ENCODE measurements around the gene GPLD1. TPM values are rescaled to one million over a fixed set of nuclear protein-coding genes. Genes with fewer than 3 reads are reported as not detected.

Gene GPLD1
- total RNA-seq, 1 donor, result 0.43 TPM

GRCh38 chr6:24382220-24382540 lies 107.2 kb downstream of the GPLD1 start:
- H3K4me3 ChIP-seq (ENCODE audit: low read depth, low read length), result no peak overlapping the region
- DNase-seq (ENCODE audit: low read depth), result no peak
- TF ChIP-seq, protein P1, sequence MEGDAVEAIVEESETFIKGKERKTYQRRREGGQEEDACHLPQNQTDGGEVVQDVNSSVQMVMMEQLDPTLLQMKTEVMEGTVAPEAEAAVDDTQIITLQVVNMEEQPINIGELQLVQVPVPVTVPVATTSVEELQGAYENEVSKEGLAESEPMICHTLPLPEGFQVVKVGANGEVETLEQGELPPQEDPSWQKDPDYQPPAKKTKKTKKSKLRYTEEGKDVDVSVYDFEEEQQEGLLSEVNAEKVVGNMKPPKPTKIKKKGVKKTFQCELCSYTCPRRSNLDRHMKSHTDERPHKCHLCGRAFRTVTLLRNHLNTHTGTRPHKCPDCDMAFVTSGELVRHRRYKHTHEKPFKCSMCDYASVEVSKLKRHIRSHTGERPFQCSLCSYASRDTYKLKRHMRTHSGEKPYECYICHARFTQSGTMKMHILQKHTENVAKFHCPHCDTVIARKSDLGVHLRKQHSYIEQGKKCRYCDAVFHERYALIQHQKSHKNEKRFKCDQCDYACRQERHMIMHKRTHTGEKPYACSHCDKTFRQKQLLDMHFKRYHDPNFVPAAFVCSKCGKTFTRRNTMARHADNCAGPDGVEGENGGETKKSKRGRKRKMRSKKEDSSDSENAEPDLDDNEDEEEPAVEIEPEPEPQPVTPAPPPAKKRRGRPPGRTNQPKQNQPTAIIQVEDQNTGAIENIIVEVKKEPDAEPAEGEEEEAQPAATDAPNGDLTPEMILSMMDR (IDR thresholded peaks at IDR 0.05; ENCODE audit: insufficient read depth, low read depth, low read length), result no peak

DNA sequence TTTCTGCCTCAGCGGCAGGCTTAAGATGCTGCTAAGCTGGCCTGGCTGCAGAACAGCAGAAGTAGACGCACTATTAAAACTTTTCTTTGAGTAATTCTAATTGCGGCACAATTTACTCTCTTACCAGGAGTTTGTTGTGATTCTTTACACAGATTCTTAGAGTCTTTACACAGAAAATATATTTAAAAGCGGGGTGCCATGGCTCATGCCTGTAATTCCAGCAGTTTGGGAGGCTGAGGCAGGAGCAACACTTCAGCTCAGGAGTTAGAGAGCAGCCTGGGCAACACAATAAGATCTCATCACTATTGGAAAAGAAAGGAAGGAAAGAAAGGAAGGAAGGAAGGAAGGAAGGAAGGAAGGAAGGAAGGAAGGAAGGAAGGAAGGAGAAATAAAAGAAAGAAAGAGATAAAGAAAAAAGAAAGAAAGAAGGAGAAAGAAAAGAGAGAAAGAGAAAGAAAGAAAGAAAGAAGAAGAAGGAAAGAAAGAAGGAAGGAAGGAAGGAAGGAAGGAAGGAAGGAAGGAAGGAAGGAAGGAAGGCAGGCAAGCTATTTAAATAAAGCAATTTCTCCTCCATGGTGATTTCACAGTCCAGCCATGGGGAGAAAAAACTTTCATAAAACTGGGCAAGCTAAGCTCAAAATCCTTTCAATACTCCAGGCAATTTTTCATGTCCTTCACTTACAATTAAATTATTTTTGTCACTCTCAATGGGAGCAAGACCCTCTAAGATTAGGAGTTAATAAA lies 107.7 kb downstream of the GPLD1 start:
- TF ChIP-seq, protein P1 (IDR thresholded peaks at IDR 0.05; ENCODE audit: insufficient read depth, low read depth, low read length), result no peak
- no peak for DNase-seq (ENCODE audit: low read depth)
- no peak overlapping the region for H3K4me3 ChIP-seq (ENCODE audit: low read depth, low read length)

DNA sequence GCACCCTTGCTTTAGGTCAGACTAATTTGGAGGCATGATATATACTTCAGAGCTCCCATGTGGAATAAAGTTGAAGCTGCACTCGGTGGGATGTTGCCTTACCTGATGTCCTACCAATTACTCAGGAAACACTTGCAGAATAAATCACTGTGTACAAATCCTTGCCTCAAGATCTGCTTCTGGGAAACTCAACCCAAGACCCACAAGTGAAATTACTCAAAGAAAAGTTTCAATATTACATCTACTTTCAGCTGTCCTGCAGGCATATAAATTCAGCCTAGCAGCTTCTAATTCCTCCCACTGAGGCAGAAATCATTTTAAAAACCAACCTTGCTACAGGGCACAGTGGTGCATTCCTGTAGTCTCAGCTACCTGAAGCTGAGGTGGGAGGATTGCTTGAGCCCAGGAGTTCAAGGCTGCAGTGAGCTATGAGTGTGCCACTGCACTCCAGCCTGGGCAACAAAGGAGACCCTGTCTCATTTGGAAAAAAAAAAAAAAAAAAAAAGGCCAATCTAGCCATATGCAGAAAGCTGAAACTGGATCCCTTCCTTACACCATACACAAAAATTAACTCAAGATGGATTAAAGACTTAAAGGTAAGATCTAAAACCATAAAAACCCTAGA lies 110.8 kb downstream of the GPLD1 start:
- no peak overlapping the region for H3K4me3 ChIP-seq (ENCODE audit: low read depth, low read length)
- no peak for DNase-seq (ENCODE audit: low read depth)
- TF ChIP-seq, protein P1 (IDR thresholded peaks at IDR 0.05; ENCODE audit: insufficient read depth, low read depth, low read length), result no peak

Other genes with a start within 250 kb of the GPLD1 start
- under 0.01 and 0.43 TPM in 2 replicates for gene DCDC2, start 131.5 kb downstream of the GPLD1 start, total RNA-seq
- 25.1 and 38.4 TPM in 2 replicates for gene MRS2, start 86.6 kb downstream of the GPLD1 start, total RNA-seq
- gene ALDH5A1, start 5.4 kb upstream of the GPLD1 start, total RNA-seq, result 0.64 and 2.6 TPM in 2 replicates
- not detected in 2 replicates for gene KIAA0319, start 156.6 kb upstream of the GPLD1 start, total RNA-seq
- 13.2 and 22.9 TPM in 2 replicates for gene TDP2, start 177.3 kb upstream of the GPLD1 start, total RNA-seq
- gene ACOT13, start 177.5 kb upstream of the GPLD1 start, total RNA-seq, result 5.2 and 6.8 TPM in 2 replicates
- 148 and 187 TPM in 2 replicates for gene C6orf62, start 229.6 kb upstream of the GPLD1 start, total RNA-seq